Epithelial cell of umbilical artery (primary cell): Measurements from ENCODE around the gene KHNYN. TPM values are rescaled to one million over a fixed set of nuclear protein-coding genes. Genes with fewer than 3 reads are reported as not detected.

Source experiments
- total RNA-seq: library from RNA; depleted of rRNA; stranded (reverse); fragments of >200 nt; gene quantifications from 2 replicates; pipeline ENCODE4 v1.2.3, GENCODE V29; 2014

The KHNYN gene
- total RNA-seq: 62.0 and 71.4 TPM in 2 replicates

GRCh38 chr14:24429395-24430142, at the start of gene KHNYN, which contains the start of gene CBLN3:
TSS of gene KHNYN (plus strand) at chr14:24429954. CDS start at chr14:24430731, 777 bp downstream.
TSS of gene CBLN3 (minus strand) at chr14:24429668. CDS start at chr14:24429054, 614 bp downstream.

GRCh38 chr14:24398653-24399446, 30.9 kb upstream of the KHNYN start, which contains the start of gene NYNRIN:
TSS of gene NYNRIN (plus strand) at chr14:24399003. CDS start at chr14:24399247, 244 bp downstream.

GRCh38 chr14:24442240-24443052, 12.7 kb downstream of the KHNYN start, which contains the start of gene SDR39U1:
TSS of gene SDR39U1 (minus strand) at chr14:24442776. CDS start at chr14:24442769, 7 bp downstream.

Other genes with a start within 250 kb of the KHNYN start
- 33.1 and 43.2 TPM in 2 replicates for gene IPO4, start 241.1 kb upstream of the KHNYN start, total RNA-seq
- 48.7 and 71.6 TPM in 2 replicates for gene TM9SF1, start 234.5 kb upstream of the KHNYN start, total RNA-seq
- not detected in 2 replicates for gene TSSK4, start 224.3 kb upstream of the KHNYN start, total RNA-seq
- 28.3 and 54.1 TPM in 2 replicates for gene CHMP4A, start 216.5 kb upstream of the KHNYN start, total RNA-seq
- 16.9 and 28.1 TPM in 2 replicates for gene MDP1, start 213.9 kb upstream of the KHNYN start, total RNA-seq
- 201 and 492 TPM in 2 replicates for gene NEDD8, start 197.6 kb upstream of the KHNYN start, total RNA-seq
- 81.2 and 135 TPM in 2 replicates for gene GMPR2, start 197.0 kb upstream of the KHNYN start, total RNA-seq
- 58.2 and 60.7 TPM in 2 replicates for gene TINF2, start 187.3 kb upstream of the KHNYN start, total RNA-seq
- gene TGM1, start 166.8 kb upstream of the KHNYN start, total RNA-seq: 0.65 and 0.91 TPM in 2 replicates
- gene RABGGTA, start 158.4 kb upstream of the KHNYN start, total RNA-seq: 13.2 and 27.3 TPM in 2 replicates
- gene DHRS1, start 130.2 kb upstream of the KHNYN start, total RNA-seq: 3.6 and 19.0 TPM in 2 replicates
- 22.4 and 26.6 TPM in 2 replicates for gene NOP9, start 130.1 kb upstream of the KHNYN start, total RNA-seq
- 0.32 and 3.2 TPM in 2 replicates for gene CIDEB, start 122.0 kb upstream of the KHNYN start, total RNA-seq
- gene LTB4R2, start 119.8 kb upstream of the KHNYN start, total RNA-seq: 2.6 and 5.0 TPM in 2 replicates
- 0.65 and 3.0 TPM in 2 replicates for gene LTB4R, start 118.5 kb upstream of the KHNYN start, total RNA-seq
- gene ADCY4, start 94.9 kb upstream of the KHNYN start, total RNA-seq: 20.1 and 36.6 TPM in 2 replicates
- gene RIPK3, start 90.0 kb upstream of the KHNYN start, total RNA-seq: 5.5 and 6.7 TPM in 2 replicates
- gene NFATC4, start 61.8 kb upstream of the KHNYN start, total RNA-seq: 21.8 and 25.1 TPM in 2 replicates
- 12.2 and 14.3 TPM in 2 replicates for gene NYNRIN, start 31.0 kb upstream of the KHNYN start, total RNA-seq
- 0.32 and 0.76 TPM in 2 replicates for gene CBLN3, start 286 bp upstream of the KHNYN start, total RNA-seq
- gene SDR39U1, start 12.8 kb downstream of the KHNYN start, total RNA-seq: 8.1 and 9.6 TPM in 2 replicates
- not detected in 2 replicates for gene CMA1, start 78.3 kb downstream of the KHNYN start, total RNA-seq
- not detected in 2 replicates for gene CTSG, start 146.3 kb downstream of the KHNYN start, total RNA-seq
- gene GZMH, start 179.7 kb downstream of the KHNYN start, total RNA-seq: not detected in 2 replicates
- not detected in 2 replicates for gene GZMB, start 204.2 kb downstream of the KHNYN start, total RNA-seq